Tibial nerve (tissue), 3 donors: ENCODE results near the gene HCFC1.

Source experiments
- CTCF ChIP-seq, 5 experiments: fragments of 200-600 bp in 3 of 5; fragments of 450-650 bp in 2 of 5; sonication (generic) in 3 of 5; IDR thresholded peaks; one replicate each; pipeline ENCODE4 v1.5.1; 2016 to 2019; ENCODE audit warnings: antibody characterized with exemption in 5 of 5, mild to moderate bottlenecking in 3 of 5, moderate library complexity in 2 of 5
- POLR2A ChIP-seq, 2 donors: fragments of 450-650 bp; IDR thresholded peaks; one replicate each; pipeline ENCODE4 v1.6.1; 2017; ENCODE audit warnings: antibody characterized with exemption in 2 of 2, mild to moderate bottlenecking in 2 of 2, moderate library complexity in 2 of 2

GRCh38 chrX:153905481-153906095, 66.0 kb downstream of the HCFC1 start:
- no peak for TF ChIP-seq CTCF (IDR thresholded peaks at IDR 0.05)
- no peak for TF ChIP-seq POLR2A (IDR thresholded peaks at IDR 0.05)
